Measurements from ENCODE around the gene ADRB2. TPM values are rescaled to one million over a fixed set of nuclear protein-coding genes. Genes with fewer than 3 reads are reported as not detected.

ADRB2 gene
- total RNA-seq, 1 experiment from 2014 or later: not detected

- no peak for TF ChIP-seq CTCF (IDR thresholded peaks at IDR 0.05; ENCODE audit: insufficient read depth in 1 of 2, low read depth in 1 of 2, low read length in 1 of 2, severe bottlenecking in 1 of 2, unreplicated experiment in 1 of 2)
Measured at GRCh38 chr5:148838357-148838756, 11.9 kb downstream of the ADRB2 start.

DNA sequence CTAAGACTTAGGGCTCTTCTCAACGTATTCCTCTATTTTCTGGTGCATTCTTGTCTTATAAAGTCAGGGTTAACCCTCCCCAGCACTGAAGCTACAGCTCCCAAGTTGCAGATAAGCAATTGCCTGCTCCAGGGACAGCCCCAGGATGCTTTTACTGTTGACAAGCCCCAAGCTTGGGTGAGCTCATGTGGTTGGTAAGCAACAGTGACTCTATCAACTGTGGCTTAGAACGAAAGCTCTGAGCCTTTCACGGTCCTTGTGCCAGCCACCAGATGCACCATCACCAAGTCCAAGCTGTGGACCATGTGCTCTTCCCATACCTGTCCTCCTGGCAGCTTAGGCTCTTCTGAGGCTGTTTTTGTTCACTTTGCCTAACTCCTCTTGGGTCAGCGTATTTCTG is 13.5 kb downstream of the ADRB2 start:
- H3K4me3 ChIP-seq (ENCODE audit: low read depth, low read length): no peak overlapping the region
- no peak for TF ChIP-seq CTCF (IDR thresholded peaks at IDR 0.05; ENCODE audit: insufficient read depth in 1 of 2, low read depth in 1 of 2, low read length in 1 of 2, severe bottlenecking in 1 of 2, unreplicated experiment in 1 of 2)
- Mint-ChIP-seq H3K4me1 (ENCODE audit: low read depth, unreplicated experiment) (no peaks in the 10 kb centered on the region), H3K9me3 (ENCODE audit: unreplicated experiment) (no peaks in the 10 kb centered on the region), H3K4me3 (ENCODE audit: unreplicated experiment) (no peak overlapping the region), H3K27ac (ENCODE audit: unreplicated experiment) (no peak overlapping the region), H3K27me3 (ENCODE audit: insufficient read depth, unreplicated experiment) (peaks cover 24% of the 10 kb centered on the region), H3K36me3 (ENCODE audit: insufficient read depth, unreplicated experiment) (no peaks in the 10 kb centered on the region)
- no peaks in the 10 kb centered on the region for H3K4me1 ChIP-seq
- no TSS peak for BruUV-seq (replicated peaks)
- ChIA-PET POLR2A (no interaction called here), CTCF (interaction anchor here (1.1 kb wide), 1 partner anchor 275 kb away, joined by 4 read pairs; no protein-coding TSS in a partner anchor)
- intact Hi-C loops (cut with micrococcal nuclease; ENCODE audit: unreplicated experiment): no loop called here
- H3K9me3 ChIP-seq: no peaks in the 10 kb centered on the region
- no peaks in the 10 kb centered on the region for H3K36me3 ChIP-seq (ENCODE audit: control insufficient read depth, insufficient read depth, low read length)
- H3K27me3 ChIP-seq (replicated peaks; ENCODE audit: control insufficient read depth, insufficient read depth, low read length): peaks cover 1% of the 10 kb centered on the region; the same call in 1 of the 2 replicates
- DNase-seq: no peak

More at GRCh38 chr5:148838357-148838756, 11.9 kb downstream of the ADRB2 start:
- no TSS peak for BruUV-seq (replicated peaks)
- DNase-seq: no peak
- Histone ChIP-seq H3K27me3 (replicated peaks; ENCODE audit: control insufficient read depth, insufficient read depth, low read length) (peaks cover 1% of the 10 kb centered on the region; the same call in 1 of the 2 replicates), H3K9me3 (no peaks in the 10 kb centered on the region), H3K36me3 (ENCODE audit: control insufficient read depth, insufficient read depth, low read length) (no peaks in the 10 kb centered on the region), H3K4me1 (no peaks in the 10 kb centered on the region), H3K4me3 (ENCODE audit: low read depth, low read length) (no peak overlapping the region)
- no peak overlapping the region for H3K4me3 Mint-ChIP-seq (ENCODE audit: unreplicated experiment)
- ChIA-PET POLR2A (no interaction called here), CTCF (no interaction called here)
- H3K27me3 Mint-ChIP-seq (ENCODE audit: insufficient read depth, unreplicated experiment): peaks cover 24% of the 10 kb centered on the region
- H3K36me3 Mint-ChIP-seq (ENCODE audit: insufficient read depth, unreplicated experiment): no peaks in the 10 kb centered on the region
- H3K4me1 Mint-ChIP-seq (ENCODE audit: low read depth, unreplicated experiment): no peaks in the 10 kb centered on the region
- H3K9me3 Mint-ChIP-seq (ENCODE audit: unreplicated experiment): no peaks in the 10 kb centered on the region
- intact Hi-C loops (cut with micrococcal nuclease; ENCODE audit: unreplicated experiment): no loop called here
- H3K27ac Mint-ChIP-seq (ENCODE audit: unreplicated experiment): no peak overlapping the region

GRCh38 chr5:148840531-148840930 is 14.1 kb downstream of the ADRB2 start:
- intact Hi-C loops (cut with micrococcal nuclease; ENCODE audit: unreplicated experiment): no loop called here
- no peaks in the 10 kb centered on the region for H3K4me1 Mint-ChIP-seq (ENCODE audit: low read depth, unreplicated experiment)
- no peak for DNase-seq
- Histone ChIP-seq H3K27me3 (replicated peaks; ENCODE audit: control insufficient read depth, insufficient read depth, low read length) (peaks cover 1% of the 10 kb centered on the region; the same call in 1 of the 2 replicates), H3K4me3 (ENCODE audit: low read depth, low read length) (no peak overlapping the region), H3K36me3 (ENCODE audit: control insufficient read depth, insufficient read depth, low read length) (no peaks in the 10 kb centered on the region), H3K4me1 (no peaks in the 10 kb centered on the region), H3K9me3 (no peaks in the 10 kb centered on the region)
- no peak overlapping the region for H3K4me3 Mint-ChIP-seq (ENCODE audit: unreplicated experiment)
- no peak for TF ChIP-seq CTCF (IDR thresholded peaks at IDR 0.05; ENCODE audit: insufficient read depth in 1 of 2, low read depth in 1 of 2, low read length in 1 of 2, severe bottlenecking in 1 of 2, unreplicated experiment in 1 of 2)
- H3K36me3 Mint-ChIP-seq (ENCODE audit: insufficient read depth, unreplicated experiment): no peaks in the 10 kb centered on the region
- CTCF ChIA-PET: interaction anchor here (1.1 kb wide), 1 partner anchor 274 kb away, joined by 4 read pairs; no protein-coding TSS in a partner anchor
- no peaks in the 10 kb centered on the region for H3K9me3 Mint-ChIP-seq (ENCODE audit: unreplicated experiment)
- no peak overlapping the region for H3K27ac Mint-ChIP-seq (ENCODE audit: unreplicated experiment)
- peaks cover 25% of the 10 kb centered on the region for H3K27me3 Mint-ChIP-seq (ENCODE audit: insufficient read depth, unreplicated experiment)
- POLR2A ChIA-PET: no interaction called here
- BruUV-seq (replicated peaks): no TSS peak
